Kidney epithelial cell (primary cell): ENCODE results near the gene UTP4. TPM values are rescaled to one million over a fixed set of nuclear protein-coding genes. Genes with fewer than 3 reads are reported as not detected.

ENCODE experiments used
- DNase-seq: peaks from one replicate; pipeline ENCODE4 v3.0.0-alpha.2; 2010; ENCODE audit warnings: low read depth
- H3K27me3 ChIP-seq: 2 replicates; pipeline ENCODE4 v1.6.0; 2011; ENCODE audit warnings: low read length; ENCODE audit not compliant: control insufficient read depth, insufficient read depth
- H3K36me3 ChIP-seq: 2 replicates; pipeline ENCODE4 v1.5.1; 2011; ENCODE audit warnings: low read length; ENCODE audit not compliant: control insufficient read depth, insufficient read depth
- H3K4me3 ChIP-seq: 2 replicates; pipeline ENCODE4 v1.5.1; 2011; ENCODE audit warnings: low read depth, mild to moderate bottlenecking, control low read depth, low read length
- CTCF ChIP-seq: IDR thresholded peaks from 2 replicates; pipeline ENCODE4 v1.5.1; 2011; ENCODE audit warnings: mild to moderate bottlenecking, moderate library complexity, low read length, control low read depth, inconsistent platforms; ENCODE audit not compliant: insufficient read depth, poor library complexity, severe bottlenecking
- total RNA-seq: library from RNA; depleted of rRNA; stranded (reverse); fragments of >200 nt; gene quantifications from 2 replicates; pipeline ENCODE4 v1.2.3, GENCODE V29; 2015

The UTP4 gene
- total RNA-seq, 1 donor from 2014 or later = 32.8 TPM

GRCh38 chr16:69088684-69089083 lies 43.8 kb upstream of the UTP4 start:
- TF ChIP-seq CTCF = no peak
- Histone ChIP-seq H3K36me3 (no peaks in the 10 kb centered on the region), H3K27me3 (no peaks in the 10 kb centered on the region), H3K4me3 (no peak overlapping the region)
- DNase-seq = no peak

GRCh38 chr16:69089091-69089910 lies 43.1 kb upstream of the UTP4 start:
- no peak for DNase-seq
- no peak overlapping the region for H3K4me3 ChIP-seq

DNA sequence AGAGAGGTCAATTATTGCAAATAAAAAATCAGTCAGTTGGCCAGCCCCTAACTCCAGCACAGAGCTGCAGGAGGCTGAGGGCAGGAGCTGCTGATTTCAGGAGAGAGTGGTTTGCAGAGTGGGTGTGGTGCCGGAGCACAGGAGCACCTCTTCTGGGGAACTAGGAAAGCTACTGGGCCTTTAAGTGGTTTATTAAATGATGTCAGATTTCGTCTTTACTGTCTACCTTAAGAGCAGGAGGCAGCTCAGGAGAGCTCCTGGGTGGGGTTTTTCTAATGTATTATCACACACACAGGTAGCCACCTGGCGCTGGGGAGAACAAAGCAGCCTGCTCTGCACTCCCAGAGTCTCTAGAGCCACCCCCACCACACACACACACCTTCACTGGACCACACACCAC lies 38.5 kb upstream of the UTP4 start:
- Histone ChIP-seq H3K27me3 (no peaks in the 10 kb centered on the region), H3K4me3 (no peak overlapping the region), H3K36me3 (no peaks in the 10 kb centered on the region)
- DNase-seq = no peak
- no peak for TF ChIP-seq CTCF

More at GRCh38 chr16:69089091-69089910, 43.1 kb upstream of the UTP4 start:
- Histone ChIP-seq H3K36me3 (no peaks in the 10 kb centered on the region), H3K27me3 (no peaks in the 10 kb centered on the region)
- no peak for TF ChIP-seq CTCF

- no peak for DNase-seq
- no peaks in the 10 kb centered on the region for H3K36me3 ChIP-seq
- no peak overlapping the region for H3K4me3 ChIP-seq
- no peak for TF ChIP-seq CTCF
- no peaks in the 10 kb centered on the region for H3K27me3 ChIP-seq
Measured at GRCh38 chr16:69094501-69094900, 37.9 kb upstream of the UTP4 start.

- Histone ChIP-seq H3K4me3 (no peak overlapping the region), H3K36me3 (no peaks in the 10 kb centered on the region), H3K27me3 (no peaks in the 10 kb centered on the region)
- TF ChIP-seq CTCF = no peak
- no peak for DNase-seq
Measured at GRCh38 chr16:69095193-69095592, 37.3 kb upstream of the UTP4 start.
